Dendritic cell treated with granulocyte-macrophage colony-stimulating factor and Interleukin-4, amounts not matched to agents 40 ng/mL and 50 ng/mL, for 4 days (primary cell): ENCODE data around the gene ARHGAP15.
"Not testable (repeated sequence)": the region's sequence is repeated elsewhere in the genome, so short reads cannot be mapped to it uniquely, and the experiment has no call there.

Experiments used
- H3K27ac Mint-ChIP-seq: one replicate; pipeline ENCODE4 v1.8.0; 2022; ENCODE audit warnings: mild to moderate bottlenecking, mixed read lengths
- H3K27me3 Mint-ChIP-seq: one replicate; pipeline ENCODE4 v1.8.0; 2022; ENCODE audit warnings: mild to moderate bottlenecking, mixed read lengths
- H3K36me3 Mint-ChIP-seq: one replicate; pipeline ENCODE4 v1.8.0; 2022; ENCODE audit warnings: low read depth, mixed read lengths
- H3K4me1 Mint-ChIP-seq: one replicate; pipeline ENCODE4 v1.8.0; 2022; ENCODE audit warnings: low read depth, mixed read lengths
- H3K4me3 Mint-ChIP-seq: one replicate; pipeline ENCODE4 v1.8.0; 2022; ENCODE audit warnings: mild to moderate bottlenecking, moderate library complexity, mixed read lengths
- H3K9me3 Mint-ChIP-seq: one replicate; pipeline ENCODE4 v1.8.0; 2022; ENCODE audit warnings: mixed read lengths
- intact Hi-C: fragments of 100-400 bp; cut with micrococcal nuclease; formaldehyde crosslinking; loops from one replicate; pipeline ENCODE4 v1.15.0; 2022

ARHGAP15 gene

DNA sequence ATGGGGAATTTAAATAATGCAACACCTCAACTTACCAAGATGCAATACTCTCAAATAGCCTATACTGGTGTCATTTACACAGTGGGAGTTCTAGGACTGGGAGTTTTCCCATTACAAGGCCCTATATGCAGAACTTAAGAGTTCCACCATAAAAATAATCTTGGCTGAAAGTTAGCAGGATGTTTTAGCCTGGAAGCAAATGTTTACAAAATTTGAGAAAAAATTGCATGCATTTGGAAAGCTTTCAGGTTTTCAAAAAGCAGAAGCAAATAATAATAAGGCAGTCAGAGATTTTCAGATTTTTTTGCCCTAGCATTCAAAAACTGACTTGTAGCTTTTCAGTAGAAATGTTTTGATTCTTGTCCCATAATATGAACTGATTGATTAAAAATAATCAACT, 397.3 kb downstream of the ARHGAP15 start:
- Mint-ChIP-seq H3K36me3 (peaks cover 23% of the 10 kb centered on the region), H3K27ac (no peak overlapping the region), H3K27me3 (no peaks in the 10 kb centered on the region), H3K4me1 (peaks cover 4% of the 10 kb centered on the region), H3K9me3 (no peaks in the 10 kb centered on the region), H3K4me3 (no peak overlapping the region)
- intact Hi-C loops = no loop called here

DNA sequence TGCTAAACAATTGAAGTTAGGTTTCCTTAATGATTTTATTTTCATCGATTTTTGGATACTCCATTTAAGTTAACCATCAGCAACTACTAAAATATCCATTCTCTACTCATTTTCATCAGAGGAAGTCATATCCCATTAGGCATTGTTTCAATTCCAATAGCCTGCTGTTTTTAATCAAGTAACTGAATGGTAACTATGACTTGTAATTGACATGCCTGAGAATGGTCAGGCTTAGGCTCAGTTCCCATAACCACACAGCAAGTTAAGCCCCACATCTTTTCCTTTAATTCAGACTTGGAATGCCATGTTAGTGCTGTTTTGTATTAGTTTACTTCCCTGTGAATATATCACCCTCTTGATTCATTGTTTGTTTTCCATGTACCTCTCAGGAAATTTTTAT, 398.8 kb downstream of the ARHGAP15 start:
- intact Hi-C loops = no loop called here

DNA sequence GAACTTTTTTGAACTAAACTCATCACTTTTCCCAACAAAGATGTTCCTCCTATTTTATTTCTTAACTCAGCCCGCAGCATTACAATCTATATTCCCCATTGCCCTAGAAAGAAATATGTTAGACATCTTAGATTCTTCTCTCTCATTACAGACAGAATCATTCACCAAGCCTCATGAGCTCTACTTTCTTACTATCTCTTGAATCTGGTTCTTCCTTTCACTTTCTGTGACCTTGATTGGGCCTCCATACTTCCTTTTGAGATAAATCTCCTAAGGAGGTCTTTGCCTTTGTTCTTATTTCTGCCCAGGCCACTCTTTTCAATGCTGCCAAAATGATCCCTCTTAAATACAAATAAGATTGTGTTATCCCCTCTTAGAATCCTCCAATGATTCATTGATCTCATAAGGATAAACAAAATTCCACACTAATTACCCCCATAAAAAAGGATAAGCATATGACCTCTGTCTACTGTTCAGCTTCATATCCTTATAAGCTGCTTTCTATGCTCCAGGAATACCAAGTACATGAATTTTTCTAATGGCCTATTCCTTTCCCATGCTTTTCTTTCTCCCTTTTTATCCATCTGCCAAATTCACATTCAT, 400.0 kb downstream of the ARHGAP15 start:
- peaks cover 28% of the 10 kb centered on the region for H3K36me3 Mint-ChIP-seq

More for the DNA sequence above, 398.8 kb downstream of the ARHGAP15 start:
- Mint-ChIP-seq H3K9me3 (no peaks in the 10 kb centered on the region), H3K4me3 (no peak overlapping the region), H3K27me3 (no peaks in the 10 kb centered on the region), H3K4me1 (peaks cover 4% of the 10 kb centered on the region), H3K27ac (no peak overlapping the region), H3K36me3 (peaks cover 16% of the 10 kb centered on the region)

GRCh38 chr2:143530758-143531157, 401.5 kb downstream of the ARHGAP15 start:
- Mint-ChIP-seq H3K9me3 (no peaks in the 10 kb centered on the region), H3K27me3 (no peaks in the 10 kb centered on the region), H3K4me1 (peaks cover under 1% of the 10 kb centered on the region), H3K36me3 (peaks cover 25% of the 10 kb centered on the region), H3K27ac (no peak overlapping the region), H3K4me3 (no peak overlapping the region)
- intact Hi-C loops = no loop called here

More for the DNA sequence above, 400.0 kb downstream of the ARHGAP15 start:
- intact Hi-C loops = no loop called here
- Mint-ChIP-seq H3K27ac (no peak overlapping the region), H3K4me3 (no peak overlapping the region), H3K4me1 (peaks cover 4% of the 10 kb centered on the region), H3K9me3 (no peaks in the 10 kb centered on the region), H3K27me3 (no peaks in the 10 kb centered on the region)

DNA sequence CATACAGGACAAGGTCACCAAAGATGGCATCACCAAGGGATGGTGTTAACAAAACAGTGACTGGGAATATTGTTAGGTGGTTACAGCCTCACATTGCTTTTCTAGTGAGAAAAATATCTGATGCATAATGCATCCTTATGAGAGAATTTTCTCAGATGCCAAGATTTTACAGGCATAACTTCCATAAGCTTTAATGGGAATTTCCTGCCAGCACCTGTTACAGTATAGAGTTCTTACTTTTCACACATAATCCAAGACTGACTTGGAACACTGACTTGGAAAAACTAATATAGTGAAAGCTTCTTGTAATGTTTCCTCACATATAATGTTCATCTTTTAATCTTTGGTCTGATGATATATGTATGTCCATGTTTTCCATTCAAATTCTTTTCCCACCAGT, 402.8 kb downstream of the ARHGAP15 start:
- intact Hi-C loops = no loop called here
- peaks cover 32% of the 10 kb centered on the region for H3K36me3 Mint-ChIP-seq
- no peak overlapping the region for H3K27ac Mint-ChIP-seq
- H3K9me3 Mint-ChIP-seq = no peaks in the 10 kb centered on the region
- H3K27me3 Mint-ChIP-seq = no peaks in the 10 kb centered on the region
- H3K4me3 Mint-ChIP-seq = no peak overlapping the region
- no peaks in the 10 kb centered on the region for H3K4me1 Mint-ChIP-seq

DNA sequence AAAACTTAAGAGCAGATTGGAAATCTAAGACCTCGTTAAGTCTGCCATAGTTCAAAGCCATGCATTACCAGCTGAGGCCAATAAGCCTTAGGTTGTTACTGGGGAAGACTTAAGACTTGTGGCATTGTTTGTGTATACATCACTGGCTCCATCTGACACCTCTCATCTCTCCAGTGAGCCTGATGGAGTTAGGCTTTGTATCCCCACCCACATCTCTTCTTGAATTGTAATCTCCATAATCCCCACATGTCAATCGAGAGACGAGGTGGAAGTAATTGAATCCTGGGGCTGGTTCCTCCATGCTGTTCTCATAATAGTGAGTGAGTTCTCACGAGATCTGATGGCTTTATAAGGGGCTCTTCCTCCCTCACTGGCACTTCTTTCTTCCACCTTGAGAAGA, 404.6 kb downstream of the ARHGAP15 start:
- peaks cover 33% of the 10 kb centered on the region for H3K36me3 Mint-ChIP-seq
- intact Hi-C loops = no loop called here
- no peaks in the 10 kb centered on the region for H3K4me1 Mint-ChIP-seq
- no peak overlapping the region for H3K27ac Mint-ChIP-seq
- H3K27me3 Mint-ChIP-seq = no peaks in the 10 kb centered on the region
- peaks cover 3% of the 10 kb centered on the region for H3K9me3 Mint-ChIP-seq
- H3K4me3 Mint-ChIP-seq = no peak overlapping the region

DNA sequence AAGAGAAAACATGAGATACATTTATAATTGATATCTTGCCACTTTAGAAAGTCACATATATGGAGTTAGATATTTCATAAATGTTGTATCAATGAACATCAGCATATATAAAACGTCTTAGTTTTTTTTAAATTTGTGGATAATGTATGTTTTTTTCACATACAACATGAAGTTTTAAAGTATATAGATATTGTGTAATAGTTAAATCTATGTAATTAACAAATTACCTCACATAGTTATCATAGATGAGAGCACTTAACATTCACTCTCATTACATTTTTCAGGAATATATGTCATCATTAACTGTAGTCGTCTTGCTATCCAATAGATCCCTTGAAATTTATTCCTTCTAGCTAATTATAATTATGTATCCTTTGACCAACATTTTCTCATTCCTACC, 406.6 kb downstream of the ARHGAP15 start:
- Mint-ChIP-seq H3K27ac (no peak overlapping the region), H3K4me3 (no peak overlapping the region), H3K36me3 (peaks cover 45% of the 10 kb centered on the region)

GRCh38 chr2:143541899-143542298, 412.7 kb downstream of the ARHGAP15 start:
- H3K27me3 Mint-ChIP-seq, H3K4me1 Mint-ChIP-seq, H3K27ac Mint-ChIP-seq, intact Hi-C loops, H3K4me3 Mint-ChIP-seq: not testable (repeated sequence)
- peaks cover 34% of the 10 kb centered on the region for H3K9me3 Mint-ChIP-seq
- peaks cover 34% of the 10 kb centered on the region for H3K36me3 Mint-ChIP-seq

More for the DNA sequence above, 406.6 kb downstream of the ARHGAP15 start:
- Mint-ChIP-seq H3K4me1 (no peaks in the 10 kb centered on the region), H3K27me3 (no peaks in the 10 kb centered on the region), H3K9me3 (peaks cover 20% of the 10 kb centered on the region)
- intact Hi-C loops = no loop called here

- H3K4me1 Mint-ChIP-seq = peaks cover 25% of the 10 kb centered on the region
- H3K9me3 Mint-ChIP-seq = peaks cover 19% of the 10 kb centered on the region
- peaks cover 26% of the 10 kb centered on the region for H3K36me3 Mint-ChIP-seq
- no peak overlapping the region for H3K27ac Mint-ChIP-seq
- no peaks in the 10 kb centered on the region for H3K27me3 Mint-ChIP-seq
- intact Hi-C loops = no loop called here
- no peak overlapping the region for H3K4me3 Mint-ChIP-seq
Measured at GRCh38 chr2:143545059-143545948, 416.1 kb downstream of the ARHGAP15 start.

DNA sequence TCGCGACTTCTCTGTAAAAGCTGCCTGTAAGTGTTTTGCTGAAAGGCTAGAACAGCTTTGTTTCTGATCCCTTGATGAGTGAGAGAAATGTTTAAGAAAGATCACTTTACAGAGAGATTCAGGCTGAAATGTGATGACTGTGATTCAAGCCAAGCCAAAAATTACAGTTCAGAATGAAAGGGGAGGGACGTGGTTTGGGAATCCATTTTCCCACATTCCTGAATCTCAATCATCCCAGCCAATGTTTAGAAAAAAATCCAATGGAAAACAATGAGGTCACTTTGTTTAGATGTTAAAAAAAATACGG, 416.7 kb downstream of the ARHGAP15 start:
- Mint-ChIP-seq H3K36me3 (peaks cover 20% of the 10 kb centered on the region), H3K4me3 (no peak overlapping the region), H3K9me3 (peaks cover 13% of the 10 kb centered on the region), H3K4me1 (peaks cover 28% of the 10 kb centered on the region), H3K27me3 (no peaks in the 10 kb centered on the region), H3K27ac (no peak overlapping the region)
- intact Hi-C loops = no loop called here

GRCh38 chr2:143548032-143548431, 418.8 kb downstream of the ARHGAP15 start:
- Mint-ChIP-seq H3K9me3 (no peaks in the 10 kb centered on the region), H3K36me3 (peaks cover 6% of the 10 kb centered on the region), H3K27ac (no peak overlapping the region), H3K27me3 (no peaks in the 10 kb centered on the region), H3K4me1 (peaks cover 28% of the 10 kb centered on the region), H3K4me3 (no peak overlapping the region)
- intact Hi-C loops = no loop called here

GRCh38 chr2:143550500-143550899, 421.3 kb downstream of the ARHGAP15 start:
- Mint-ChIP-seq H3K4me1 (peaks cover 28% of the 10 kb centered on the region), H3K27ac (no peak overlapping the region), H3K4me3 (no peak overlapping the region), H3K36me3 (peaks cover 6% of the 10 kb centered on the region), H3K9me3 (no peaks in the 10 kb centered on the region), H3K27me3 (no peaks in the 10 kb centered on the region)
- intact Hi-C loops = no loop called here

DNA sequence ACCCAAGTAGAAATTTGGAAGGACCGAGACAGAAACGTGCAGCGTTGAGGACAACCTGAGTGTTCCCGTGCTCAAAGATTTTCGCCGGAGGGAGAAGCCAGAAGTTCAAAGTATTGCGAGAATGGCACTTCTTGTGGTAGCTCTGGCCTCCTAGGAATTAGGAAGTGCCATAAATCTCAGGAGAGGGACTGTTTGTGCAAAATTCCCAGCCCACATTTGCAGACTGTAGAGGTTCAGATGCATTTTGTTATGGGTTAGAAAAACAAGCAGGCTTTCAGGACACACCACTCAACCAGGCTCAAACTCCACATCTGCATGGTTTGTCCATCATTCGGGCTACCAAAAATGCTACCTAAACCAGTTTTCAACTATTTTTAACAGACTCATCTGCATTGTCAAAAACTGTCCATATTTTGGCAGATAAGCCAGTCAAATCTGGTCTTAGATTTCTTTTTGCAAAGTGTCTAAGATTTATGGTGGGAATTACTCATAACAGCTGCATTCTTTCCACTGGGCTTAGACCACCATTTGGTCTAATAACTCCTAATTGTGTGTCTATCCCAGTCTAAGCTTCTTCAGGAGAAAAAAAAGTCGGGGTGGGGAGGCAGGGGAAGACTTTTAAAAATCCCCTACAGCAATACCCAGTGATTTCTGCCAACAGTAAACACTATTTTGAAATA, 422.9 kb downstream of the ARHGAP15 start:
- H3K27me3 Mint-ChIP-seq = no peaks in the 10 kb centered on the region
- peaks cover 16% of the 10 kb centered on the region for H3K36me3 Mint-ChIP-seq
- intact Hi-C loops = no loop called here
- H3K4me1 Mint-ChIP-seq = peaks cover 30% of the 10 kb centered on the region
- H3K4me3 Mint-ChIP-seq = no peak overlapping the region
- H3K27ac Mint-ChIP-seq = no peak overlapping the region
- no peaks in the 10 kb centered on the region for H3K9me3 Mint-ChIP-seq

- Mint-ChIP-seq H3K36me3 (peaks cover 21% of the 10 kb centered on the region), H3K27me3 (no peaks in the 10 kb centered on the region), H3K4me3 (no peak overlapping the region), H3K4me1 (peaks cover 33% of the 10 kb centered on the region), H3K9me3 (no peaks in the 10 kb centered on the region), H3K27ac (no peak overlapping the region)
- intact Hi-C loops = no loop called here
Measured at GRCh38 chr2:143553261-143553660, 424.0 kb downstream of the ARHGAP15 start.
